Peyer's patch (tissue), 4 donors: Measurements from ENCODE around the gene RD3L.

ENCODE experiments used
- CTCF ChIP-seq, 6 experiments: fragments of 450-650 bp in 4 of 6; fragments of 200-600 bp in 2 of 6; sonication (generic) in 1 of 6; IDR thresholded peaks; one replicate each; pipeline ENCODE4 v1.5.1; 2017 to 2019; ENCODE audit warnings: antibody characterized with exemption in 6 of 6, mild to moderate bottlenecking in 3 of 6, moderate library complexity in 1 of 6
- POLR2A ChIP-seq, 2 donors: fragments of 450-650 bp; IDR thresholded peaks; one replicate each; pipeline ENCODE4 v1.5.1; 2017; ENCODE audit warnings: antibody characterized with exemption in 2 of 2, mild to moderate bottlenecking in 2 of 2, moderate library complexity in 2 of 2

GRCh38 chr14:103941973-103942736 lies at the start of gene RD3L:
- TF ChIP-seq CTCF (IDR thresholded peaks at IDR 0.05) (no peak), POLR2A (IDR thresholded peaks at IDR 0.05) (no peak)
